K562 (cell line): ENCODE data around the gene TULP3. TPM values are rescaled to one million over a fixed set of nuclear protein-coding genes. Genes with fewer than 3 reads are reported as not detected.

Experiments
- CXXC5 ChIP-seq: fragments of 250-450 bp; sonication (Bioruptor Pico); IDR thresholded peaks from 2 replicates; pipeline ENCODE4 v1.8.0; 2022; ENCODE audit warnings: inconsistent platforms, mild to moderate bottlenecking, moderate library complexity
- GABPB2 ChIP-seq: fragments of 250-450 bp; sonication (Bioruptor Pico); conservative IDR thresholded peaks from 2 replicates; pipeline ENCODE4 v1.5.1; 2021; ENCODE audit warnings: mild to moderate bottlenecking
- KLF13 ChIP-seq: fragments of 450-650 bp; IDR thresholded peaks from 2 replicates; pipeline ENCODE4 v1.6.1; 2016; ENCODE audit warnings: missing genetic modification characterization, low read depth, mild to moderate bottlenecking, missing compliant biosample characterization, moderate library complexity, borderline replicate concordance
- POLR2B ChIP-seq: fragments of 450-650 bp; IDR thresholded peaks from 2 replicates; pipeline ENCODE4 v1.6.1; 2018; ENCODE audit warnings: low read depth; ENCODE audit not compliant: partially characterized antibody
- SRF ChIP-seq, 2 experiments: fragments of 250-450, 450-650 bp in 1 of 2; sonication (Bioruptor Pico) in 1 of 2; sonication (generic) in 1 of 2; formaldehyde crosslinking; IDR thresholded peaks; 2 replicates each; pipeline versions ENCODE4 v1.5.0 to v1.5.1; 2020 to 2022; ENCODE audit warnings: mild to moderate bottlenecking in 1 of 2, missing genetic modification reagents in 1 of 2
- TAF1 ChIP-seq: IDR thresholded peaks from 2 replicates; pipeline ENCODE4 v1.6.1; 2011; ENCODE audit warnings: mild to moderate bottlenecking, low read length, moderate library complexity; ENCODE audit not compliant: insufficient read depth, control insufficient read depth, severe bottlenecking; ENCODE audit errors: extremely low read depth
- TOE1 ChIP-seq, 2 experiments: fragments of 450-650 bp in 1 of 2; sonication (generic) in 1 of 2; formaldehyde crosslinking in 1 of 2; IDR thresholded peaks; 2 replicates each; pipeline versions ENCODE4 v1.7.1 to v1.8.0; 2016 to 2022; ENCODE audit warnings: borderline replicate concordance in 2 of 2, mild to moderate bottlenecking in 2 of 2, antibody characterized with exemption in 1 of 2, inconsistent platforms in 1 of 2, low read depth in 1 of 2, missing genetic modification reagents in 1 of 2, moderate library complexity in 1 of 2
- polyA plus RNA-seq, 8 experiments: library from polyadenylated mRNA; depleted of rRNA in 4 of 8; stranded (reverse) in 5 of 8; unstranded in 3 of 8; fragments of >200 nt; fragmentation: Nextera tagmentation in 2 of 8; fragmentation: Illumina TruSeq in 1 of 8; extraction: Ambion mirVana in 2 of 8; extraction: Trizol in 1 of 8; gene quantifications; 2 replicates each; pipeline versions ENCODE4 v1.2.1 to v1.2.3, GENCODE V29; 2011 to 2014; ENCODE audit warnings: inconsistent platforms in 1 of 8, missing spikeins in 1 of 8
- total RNA-seq, 7 experiments: library from RNA; depleted of rRNA in 6 of 7; stranded (reverse); fragments of >200 nt in 6 of 7; fragmentation: Illumina TruSeq in 2 of 7; extraction: Trizol in 2 of 7; gene quantifications; 2 replicates each; pipeline versions ENCODE4 v1.2.1 to v1.2.3, GENCODE V29; 2011 to 2021; ENCODE audit warnings: low replicate concordance in 1 of 7
- TF ChIP-seq, protein P1 (sequence below): sonication (generic); formaldehyde crosslinking; IDR thresholded peaks from 2 replicates; pipeline ENCODE4 v1.8.0; 2022; ENCODE audit warnings: mild to moderate bottlenecking, missing genetic modification reagents
- TF ChIP-seq, protein P2 (sequence below): sonication (generic); formaldehyde crosslinking; IDR thresholded peaks from 2 replicates; pipeline ENCODE4 v1.8.0; 2022; ENCODE audit warnings: missing genetic modification reagents, mild to moderate bottlenecking, moderate library complexity, borderline replicate concordance
- TF ChIP-seq, protein P3 (sequence below): fragments of 250-450 bp; sonication (Bioruptor Pico); IDR thresholded peaks from 2 replicates; pipeline ENCODE4 v1.4.0; 2020; ENCODE audit warnings: mild to moderate bottlenecking
- TF ChIP-seq, protein P4 (sequence below): sonication (generic); formaldehyde crosslinking; IDR thresholded peaks from 2 replicates; pipeline ENCODE4 v1.5.0; 2020; ENCODE audit warnings: missing genetic modification reagents

TULP3 gene
- total and polyA plus RNA-seq, 9 of the 15 experiments (the other 6 are each of a cell fraction or from before 2014, with no cell fraction given): 3.6 to 13.3 (median 7.3) TPM

DNA sequence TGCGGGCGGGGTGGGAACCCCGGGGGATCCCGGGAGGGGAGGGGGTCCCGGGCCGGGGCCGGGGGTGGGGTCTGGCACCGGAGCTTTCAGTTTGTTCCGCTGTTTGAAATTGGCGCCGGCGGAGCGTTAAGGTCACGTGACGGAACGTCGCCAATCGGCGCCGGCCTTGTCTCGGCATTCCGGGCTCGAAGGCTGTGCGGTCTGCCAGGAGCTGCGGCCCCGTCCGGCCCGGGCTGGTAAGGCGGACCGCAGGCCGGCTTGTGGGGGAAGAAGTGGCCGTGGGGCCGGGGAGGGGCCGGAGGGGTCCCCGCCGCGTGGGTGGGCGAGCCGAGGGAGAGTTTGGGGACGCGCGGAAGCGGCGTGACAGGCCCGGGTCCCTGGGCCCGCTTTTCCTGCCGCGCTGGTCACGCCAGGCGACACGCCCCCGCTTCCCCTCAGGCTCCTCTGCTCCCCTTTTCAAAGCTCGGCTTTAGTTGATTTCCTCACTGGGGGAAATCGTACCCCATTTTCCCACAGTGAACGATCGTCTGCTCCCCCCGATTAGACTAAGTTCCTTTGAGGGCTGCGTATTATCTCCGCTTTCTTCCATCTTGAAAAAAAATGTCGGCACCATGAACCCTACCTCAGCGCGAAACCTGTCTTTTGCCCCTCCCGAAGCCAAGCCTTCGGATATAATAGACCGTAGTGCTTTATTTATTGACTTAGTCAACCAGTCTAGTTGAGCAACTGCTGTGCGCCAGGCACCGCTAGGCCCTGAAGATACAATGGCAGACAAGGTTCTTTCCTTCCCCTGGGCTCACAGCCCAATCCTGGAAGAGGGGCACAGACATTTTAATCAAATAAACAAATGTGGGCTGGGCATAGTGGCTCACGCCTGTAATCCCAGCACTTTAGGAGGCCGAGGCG is 13.4 kb upstream of the TULP3 start, which contains the start of the genes FOXM1 and RHNO1 (continued):
- TF ChIP-seq, protein P1, sequence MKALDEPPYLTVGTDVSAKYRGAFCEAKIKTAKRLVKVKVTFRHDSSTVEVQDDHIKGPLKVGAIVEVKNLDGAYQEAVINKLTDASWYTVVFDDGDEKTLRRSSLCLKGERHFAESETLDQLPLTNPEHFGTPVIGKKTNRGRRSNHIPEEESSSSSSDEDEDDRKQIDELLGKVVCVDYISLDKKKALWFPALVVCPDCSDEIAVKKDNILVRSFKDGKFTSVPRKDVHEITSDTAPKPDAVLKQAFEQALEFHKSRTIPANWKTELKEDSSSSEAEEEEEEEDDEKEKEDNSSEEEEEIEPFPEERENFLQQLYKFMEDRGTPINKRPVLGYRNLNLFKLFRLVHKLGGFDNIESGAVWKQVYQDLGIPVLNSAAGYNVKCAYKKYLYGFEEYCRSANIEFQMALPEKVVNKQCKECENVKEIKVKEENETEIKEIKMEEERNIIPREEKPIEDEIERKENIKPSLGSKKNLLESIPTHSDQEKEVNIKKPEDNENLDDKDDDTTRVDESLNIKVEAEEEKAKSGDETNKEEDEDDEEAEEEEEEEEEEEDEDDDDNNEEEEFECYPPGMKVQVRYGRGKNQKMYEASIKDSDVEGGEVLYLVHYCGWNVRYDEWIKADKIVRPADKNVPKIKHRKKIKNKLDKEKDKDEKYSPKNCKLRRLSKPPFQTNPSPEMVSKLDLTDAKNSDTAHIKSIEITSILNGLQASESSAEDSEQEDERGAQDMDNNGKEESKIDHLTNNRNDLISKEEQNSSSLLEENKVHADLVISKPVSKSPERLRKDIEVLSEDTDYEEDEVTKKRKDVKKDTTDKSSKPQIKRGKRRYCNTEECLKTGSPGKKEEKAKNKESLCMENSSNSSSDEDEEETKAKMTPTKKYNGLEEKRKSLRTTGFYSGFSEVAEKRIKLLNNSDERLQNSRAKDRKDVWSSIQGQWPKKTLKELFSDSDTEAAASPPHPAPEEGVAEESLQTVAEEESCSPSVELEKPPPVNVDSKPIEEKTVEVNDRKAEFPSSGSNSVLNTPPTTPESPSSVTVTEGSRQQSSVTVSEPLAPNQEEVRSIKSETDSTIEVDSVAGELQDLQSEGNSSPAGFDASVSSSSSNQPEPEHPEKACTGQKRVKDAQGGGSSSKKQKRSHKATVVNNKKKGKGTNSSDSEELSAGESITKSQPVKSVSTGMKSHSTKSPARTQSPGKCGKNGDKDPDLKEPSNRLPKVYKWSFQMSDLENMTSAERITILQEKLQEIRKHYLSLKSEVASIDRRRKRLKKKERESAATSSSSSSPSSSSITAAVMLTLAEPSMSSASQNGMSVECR (CRISPR knock-in tag): peak; percentile 42; the same call in 1 of the 2 replicates
- TF ChIP-seq TOE1 (IDR thresholded peaks at IDR 0.05; ENCODE audit: borderline replicate concordance): peak; percentile 97
- TF ChIP-seq TOE1 (CRISPR knock-in tag; IDR thresholded peaks at IDR 0.05; ENCODE audit: borderline replicate concordance, low read depth): no peak
- TF ChIP-seq TAF1: peak; percentile 81
- TF ChIP-seq SRF (CRISPR knock-in tag; IDR thresholded peaks at IDR 0.05): no peak
- TF ChIP-seq, protein P2, sequence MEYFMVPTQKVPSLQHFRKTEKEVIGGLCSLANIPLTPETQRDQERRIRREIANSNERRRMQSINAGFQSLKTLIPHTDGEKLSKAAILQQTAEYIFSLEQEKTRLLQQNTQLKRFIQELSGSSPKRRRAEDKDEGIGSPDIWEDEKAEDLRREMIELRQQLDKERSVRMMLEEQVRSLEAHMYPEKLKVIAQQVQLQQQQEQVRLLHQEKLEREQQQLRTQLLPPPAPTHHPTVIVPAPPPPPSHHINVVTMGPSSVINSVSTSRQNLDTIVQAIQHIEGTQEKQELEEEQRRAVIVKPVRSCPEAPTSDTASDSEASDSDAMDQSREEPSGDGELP (CRISPR knock-in tag): 0 out of 2 replicates have a peak, but pooled peaks have one; percentile 25
- TF ChIP-seq CXXC5 (CRISPR knock-in tag): peak; percentile 74
- TF ChIP-seq GABPB2 (CRISPR knock-in tag): no peak
- TF ChIP-seq, protein P3, sequence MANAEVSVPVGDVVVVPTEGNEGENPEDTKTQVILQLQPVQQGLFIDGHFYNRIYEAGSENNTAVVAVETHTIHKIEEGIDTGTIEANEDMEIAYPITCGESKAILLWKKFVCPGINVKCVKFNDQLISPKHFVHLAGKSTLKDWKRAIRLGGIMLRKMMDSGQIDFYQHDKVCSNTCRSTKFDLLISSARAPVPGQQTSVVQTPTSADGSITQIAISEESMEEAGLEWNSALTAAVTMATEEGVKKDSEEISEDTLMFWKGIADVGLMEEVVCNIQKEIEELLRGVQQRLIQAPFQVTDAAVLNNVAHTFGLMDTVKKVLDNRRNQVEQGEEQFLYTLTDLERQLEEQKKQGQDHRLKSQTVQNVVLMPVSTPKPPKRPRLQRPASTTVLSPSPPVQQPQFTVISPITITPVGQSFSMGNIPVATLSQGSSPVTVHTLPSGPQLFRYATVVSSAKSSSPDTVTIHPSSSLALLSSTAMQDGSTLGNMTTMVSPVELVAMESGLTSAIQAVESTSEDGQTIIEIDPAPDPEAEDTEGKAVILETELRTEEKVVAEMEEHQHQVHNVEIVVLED (CRISPR knock-in tag): peak; percentile 71
- TF ChIP-seq, protein P4, sequence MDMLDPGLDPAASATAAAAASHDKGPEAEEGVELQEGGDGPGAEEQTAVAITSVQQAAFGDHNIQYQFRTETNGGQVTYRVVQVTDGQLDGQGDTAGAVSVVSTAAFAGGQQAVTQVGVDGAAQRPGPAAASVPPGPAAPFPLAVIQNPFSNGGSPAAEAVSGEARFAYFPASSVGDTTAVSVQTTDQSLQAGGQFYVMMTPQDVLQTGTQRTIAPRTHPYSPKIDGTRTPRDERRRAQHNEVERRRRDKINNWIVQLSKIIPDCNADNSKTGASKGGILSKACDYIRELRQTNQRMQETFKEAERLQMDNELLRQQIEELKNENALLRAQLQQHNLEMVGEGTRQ: peak; percentile 95
- TF ChIP-seq KLF13 (tag): peak; percentile 82; the same call in 1 of the 2 replicates
- peak; percentile 39 for TF ChIP-seq POLR2B
